ENCODE measurements around the gene DLL4. TPM values are rescaled to one million over a fixed set of nuclear protein-coding genes. Genes with fewer than 3 reads are reported as not detected.

DLL4 gene
- total and polyA plus RNA-seq, 2 donors (not counting 1 experiment from before 2014, with no cell fraction given): 0.07 to 0.30 TPM

DNA sequence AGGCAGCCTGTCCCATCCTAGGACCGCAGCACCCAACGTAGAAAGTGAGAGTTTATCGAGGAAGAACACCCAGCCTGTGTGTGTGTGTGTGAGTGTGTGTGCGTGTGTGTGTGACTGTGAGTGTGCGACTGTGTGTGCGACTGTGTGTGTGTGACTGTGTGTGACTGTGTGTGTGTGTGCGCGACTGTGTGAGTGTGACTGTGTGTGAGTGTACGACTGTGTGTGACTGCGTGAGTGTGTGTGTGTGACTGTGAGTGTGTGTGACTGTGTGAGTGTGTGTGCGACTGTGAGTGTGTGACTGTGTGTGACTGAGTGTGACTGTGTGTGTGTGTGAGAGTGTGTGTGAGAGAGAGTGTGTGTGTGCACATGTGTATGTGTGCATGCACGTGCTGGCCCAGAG, 15.1 kb upstream of the DLL4 start:
- no peaks in the 10 kb centered on the region for H3K27me3 Mint-ChIP-seq
- H3K4me1 Mint-ChIP-seq: no peaks in the 10 kb centered on the region
- Histone ChIP-seq H3K79me2 (ENCODE audit: control insufficient read depth, insufficient read depth, low read length) (no peaks in the 10 kb centered on the region), H3K36me3 (replicated peaks in 1 of 2; ENCODE audit: control extremely low read depth in 1 of 2, control insufficient read depth in 1 of 2, extremely low read depth in 1 of 2, insufficient read depth in 2 of 2, low read length in 1 of 2) (no peaks in the 10 kb centered on the region), H3K27me3 (replicated peaks in 1 of 4; ENCODE audit: control extremely low read depth in 1 of 4, control insufficient read depth in 3 of 4, insufficient read depth in 4 of 4, low read length in 3 of 4) (no peaks in the 10 kb centered on the region), H3K9me3 (ENCODE audit: control extremely low read depth in 1 of 3, control insufficient read depth in 2 of 3, insufficient read depth in 1 of 3, low read length in 2 of 3) (no peaks in the 10 kb centered on the region), H4K20me1 (ENCODE audit: control insufficient read depth, insufficient read depth, low read length, poor library complexity, severe bottlenecking) (no peaks in the 10 kb centered on the region), H3K4me1 (ENCODE audit: control insufficient read depth in 2 of 2, insufficient read depth in 2 of 2, low read length in 2 of 2) (no peaks in the 10 kb centered on the region), H3K27ac (ENCODE audit: low read length in 2 of 2) (no peak overlapping the region), H3K4me2 (replicated peaks; ENCODE audit: low read depth, low read length, poor library complexity, severe bottlenecking) (no peak overlapping the region), H3K9ac (ENCODE audit: low read length) (no peak overlapping the region), H2AFZ (ENCODE audit: insufficient read depth, low read depth, low read length, poor library complexity, severe bottlenecking) (no peak overlapping the region), H3K4me3 (ENCODE audit: control extremely low read depth in 1 of 5, extremely low read depth in 1 of 5, insufficient read depth in 1 of 5, low read depth in 2 of 5, low read length in 4 of 5) (no peak overlapping the region)
- ChIA-PET CTCF (interaction anchor here (0.8 to 2.4 kb wide), 3 partner anchors 8 to 272 kb away, joined by 3 to 9 read pairs (median 7); no protein-coding TSS in a partner anchor), POLR2A (no interaction called here)
- WGBS (ENCODE audit: insufficient coverage): 93% methylated on average over 12 of the region's 12 CpGs
- no peak for TF ChIP-seq EZH2 (IDR thresholded peaks at IDR 0.05; ENCODE audit: borderline replicate concordance, insufficient read depth, low read depth, low read length, poor library complexity, severe bottlenecking)
- no peak for TF ChIP-seq CTCF (IDR thresholded peaks at IDR 0.05)
- intact Hi-C loops (cut with micrococcal nuclease): no loop called here
- no peak for ATAC-seq (ENCODE audit: low read depth)
- H3K4me3 Mint-ChIP-seq: no peak overlapping the region
- no peak for DNase-seq
- H3K9me3 Mint-ChIP-seq (ENCODE audit: insufficient read depth): no peaks in the 10 kb centered on the region
- no peak overlapping the region for H3K27ac Mint-ChIP-seq

DNA sequence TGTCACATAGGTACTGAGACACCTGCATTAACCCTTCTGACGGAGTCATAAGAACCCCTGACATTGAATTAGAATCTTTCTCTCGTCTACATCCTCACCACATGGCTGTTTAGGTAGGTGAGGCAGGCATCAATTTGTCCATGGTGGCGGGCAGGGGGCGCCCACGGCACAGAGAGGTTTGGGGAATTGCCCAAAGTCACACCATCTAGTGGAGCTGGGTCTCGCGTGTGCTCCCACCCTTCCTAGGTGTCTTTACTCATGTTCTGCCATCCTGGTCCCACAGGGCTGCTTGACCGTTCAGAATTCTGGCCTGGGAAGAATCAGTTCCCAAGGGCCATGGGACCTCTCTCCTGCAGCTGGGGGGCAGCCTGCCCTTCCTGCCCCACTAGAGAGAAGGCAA, 14.7 kb upstream of the DLL4 start:
- Histone ChIP-seq H3K9me3 (ENCODE audit: control extremely low read depth in 1 of 3, control insufficient read depth in 2 of 3, insufficient read depth in 1 of 3, low read length in 2 of 3) (no peaks in the 10 kb centered on the region), H3K27ac (ENCODE audit: low read length in 2 of 2) (no peak overlapping the region), H3K79me2 (ENCODE audit: control insufficient read depth, insufficient read depth, low read length) (no peaks in the 10 kb centered on the region), H3K4me2 (replicated peaks; ENCODE audit: low read depth, low read length, poor library complexity, severe bottlenecking) (no peak overlapping the region), H3K4me1 (ENCODE audit: control insufficient read depth in 2 of 2, insufficient read depth in 2 of 2, low read length in 2 of 2) (no peaks in the 10 kb centered on the region), H2AFZ (ENCODE audit: insufficient read depth, low read depth, low read length, poor library complexity, severe bottlenecking) (no peak overlapping the region), H3K4me3 (ENCODE audit: control extremely low read depth in 1 of 5, extremely low read depth in 1 of 5, insufficient read depth in 1 of 5, low read depth in 2 of 5, low read length in 4 of 5) (no peak overlapping the region), H3K9ac (ENCODE audit: low read length) (no peak overlapping the region), H3K27me3 (replicated peaks in 1 of 4; ENCODE audit: control extremely low read depth in 1 of 4, control insufficient read depth in 3 of 4, insufficient read depth in 4 of 4, low read length in 3 of 4) (no peaks in the 10 kb centered on the region), H4K20me1 (ENCODE audit: control insufficient read depth, insufficient read depth, low read length, poor library complexity, severe bottlenecking) (no peaks in the 10 kb centered on the region), H3K36me3 (replicated peaks in 1 of 2; ENCODE audit: control extremely low read depth in 1 of 2, control insufficient read depth in 1 of 2, extremely low read depth in 1 of 2, insufficient read depth in 2 of 2, low read length in 1 of 2) (no peaks in the 10 kb centered on the region)
- ChIA-PET POLR2A (no interaction called here), CTCF (interaction anchor here (0.8 to 2.4 kb wide), 5 partner anchors 8 to 272 kb away, joined by 3 to 9 read pairs (median 3); no protein-coding TSS in a partner anchor)
- no peaks in the 10 kb centered on the region for H3K27me3 Mint-ChIP-seq
- WGBS (ENCODE audit: insufficient coverage): 74% methylated on average over 6 of the region's 8 CpGs
- H3K4me3 Mint-ChIP-seq: no peak overlapping the region
- ATAC-seq (ENCODE audit: low read depth): no peak
- no peak for TF ChIP-seq CTCF (IDR thresholded peaks at IDR 0.05)
- no peak for TF ChIP-seq EZH2 (IDR thresholded peaks at IDR 0.05; ENCODE audit: borderline replicate concordance, insufficient read depth, low read depth, low read length, poor library complexity, severe bottlenecking)
- H3K27ac Mint-ChIP-seq: no peak overlapping the region
- no peaks in the 10 kb centered on the region for H3K4me1 Mint-ChIP-seq
- no peak for DNase-seq
- intact Hi-C loops (cut with micrococcal nuclease): no loop called here
- H3K9me3 Mint-ChIP-seq (ENCODE audit: insufficient read depth): no peaks in the 10 kb centered on the region
